GM12875 (cell line): ENCODE results near the gene RBPJ.
"Not testable (repeated sequence)": the region's sequence is repeated elsewhere in the genome, so short reads cannot be mapped to it uniquely, and the experiment has no call there.

Source experiments
- H3K4me3 ChIP-seq: one replicate; pipeline ENCODE4 v1.5.1; 2011; ENCODE audit warnings: low read depth, low read length, control low read depth
- CTCF ChIP-seq: IDR thresholded peaks from 2 replicates; pipeline ENCODE4 v1.5.1; 2011; ENCODE audit warnings: low read depth, mild to moderate bottlenecking, control low read depth, inconsistent platforms, low read length, moderate library complexity, borderline replicate concordance; ENCODE audit not compliant: insufficient read depth

RBPJ gene

GRCh38 chr4:26351685-26352084 lies 30.9 kb downstream of the RBPJ start:
- no peak overlapping the region for H3K4me3 ChIP-seq
- no peak for TF ChIP-seq CTCF

GRCh38 chr4:26354491-26354890 lies 33.7 kb downstream of the RBPJ start:
- H3K4me3 ChIP-seq: no peak overlapping the region
- TF ChIP-seq CTCF: no peak

- no peak overlapping the region for H3K4me3 ChIP-seq
- TF ChIP-seq CTCF: no peak
Measured at GRCh38 chr4:26355392-26356052, 34.7 kb downstream of the RBPJ start.

GRCh38 chr4:26356081-26356501 lies 35.3 kb downstream of the RBPJ start:
- H3K4me3 ChIP-seq: no peak overlapping the region
- TF ChIP-seq CTCF: no peak

- H3K4me3 ChIP-seq: not testable (repeated sequence)
Measured at GRCh38 chr4:26359521-26359920, 38.7 kb downstream of the RBPJ start.

- H3K4me3 ChIP-seq: no peak overlapping the region
- no peak for TF ChIP-seq CTCF
Measured at GRCh38 chr4:26360273-26360672, 39.5 kb downstream of the RBPJ start.

GRCh38 chr4:26360864-26361263 lies 40.0 kb downstream of the RBPJ start:
- H3K4me3 ChIP-seq: no peak overlapping the region
- TF ChIP-seq CTCF: no peak
